ENCODE measurements around the gene LONP2. TPM values are rescaled to one million over a fixed set of nuclear protein-coding genes. Genes with fewer than 3 reads are reported as not detected.

Gene LONP2
- total and polyA plus RNA-seq, 2 experiments from 2014 or later, result 12.4 to 25.2 TPM

- H3K27ac Mint-ChIP-seq, result peak overlapping the region; percentile 96
- no peak overlapping the region for H2AFZ ChIP-seq
- peaks cover 14% of the 10 kb centered on the region for H3K36me3 Mint-ChIP-seq (ENCODE audit: low read depth)
These were observed 121.6 kb downstream of the LONP2 start for GRCh38 chr16:48365601-48366164.

More at GRCh38 chr16:48365601-48366164, 121.6 kb downstream of the LONP2 start:
- Histone ChIP-seq H3K4me2 (peak overlapping the region; percentile 77), H4K20me1 (replicated peaks; ENCODE audit: insufficient read depth) (peaks cover 33% of the 10 kb centered on the region), H3K79me2 (replicated peaks; ENCODE audit: insufficient read depth) (peaks cover 97% of the 10 kb centered on the region), H3K27me3 (ENCODE audit: insufficient read depth) (no peaks in the 10 kb centered on the region), H3F3A (replicated peaks; ENCODE audit: low read depth) (peaks cover 7% of the 10 kb centered on the region; the same call in 1 of the 2 replicates), H3K36me3 (ENCODE audit: insufficient read depth) (no peaks in the 10 kb centered on the region), H3K9me2 (ENCODE audit: insufficient read depth) (no peaks in the 10 kb centered on the region), H3K4me3 (peak overlapping the region; percentile 62), H3K27ac (ENCODE audit: low read depth) (peak overlapping the region; percentile 96), H3K4me1 (ENCODE audit: insufficient read depth) (peaks cover 30% of the 10 kb centered on the region)
- Mint-ChIP-seq H3K4me3 (peak overlapping the region; percentile 75), H3K27me3 (ENCODE audit: insufficient read depth, low read depth, poor library complexity) (peaks cover 2% of the 10 kb centered on the region), H3K4me1 (peaks cover 52% of the 10 kb centered on the region), H3K9me3 (no peaks in the 10 kb centered on the region)
- DNase-seq (ENCODE audit: low spot score), result peak; percentile 96
- peak; percentile 98 for ATAC-seq
- no peak for TF ChIP-seq ZNF331 (CRISPR knock-in tag; IDR thresholded peaks at IDR 0.05; ENCODE audit: low read depth)
- TF ChIP-seq, protein P1, sequence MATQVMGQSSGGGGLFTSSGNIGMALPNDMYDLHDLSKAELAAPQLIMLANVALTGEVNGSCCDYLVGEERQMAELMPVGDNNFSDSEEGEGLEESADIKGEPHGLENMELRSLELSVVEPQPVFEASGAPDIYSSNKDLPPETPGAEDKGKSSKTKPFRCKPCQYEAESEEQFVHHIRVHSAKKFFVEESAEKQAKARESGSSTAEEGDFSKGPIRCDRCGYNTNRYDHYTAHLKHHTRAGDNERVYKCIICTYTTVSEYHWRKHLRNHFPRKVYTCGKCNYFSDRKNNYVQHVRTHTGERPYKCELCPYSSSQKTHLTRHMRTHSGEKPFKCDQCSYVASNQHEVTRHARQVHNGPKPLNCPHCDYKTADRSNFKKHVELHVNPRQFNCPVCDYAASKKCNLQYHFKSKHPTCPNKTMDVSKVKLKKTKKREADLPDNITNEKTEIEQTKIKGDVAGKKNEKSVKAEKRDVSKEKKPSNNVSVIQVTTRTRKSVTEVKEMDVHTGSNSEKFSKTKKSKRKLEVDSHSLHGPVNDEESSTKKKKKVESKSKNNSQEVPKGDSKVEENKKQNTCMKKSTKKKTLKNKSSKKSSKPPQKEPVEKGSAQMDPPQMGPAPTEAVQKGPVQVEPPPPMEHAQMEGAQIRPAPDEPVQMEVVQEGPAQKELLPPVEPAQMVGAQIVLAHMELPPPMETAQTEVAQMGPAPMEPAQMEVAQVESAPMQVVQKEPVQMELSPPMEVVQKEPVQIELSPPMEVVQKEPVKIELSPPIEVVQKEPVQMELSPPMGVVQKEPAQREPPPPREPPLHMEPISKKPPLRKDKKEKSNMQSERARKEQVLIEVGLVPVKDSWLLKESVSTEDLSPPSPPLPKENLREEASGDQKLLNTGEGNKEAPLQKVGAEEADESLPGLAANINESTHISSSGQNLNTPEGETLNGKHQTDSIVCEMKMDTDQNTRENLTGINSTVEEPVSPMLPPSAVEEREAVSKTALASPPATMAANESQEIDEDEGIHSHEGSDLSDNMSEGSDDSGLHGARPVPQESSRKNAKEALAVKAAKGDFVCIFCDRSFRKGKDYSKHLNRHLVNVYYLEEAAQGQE (IDR thresholded peaks at IDR 0.05; ENCODE audit: unreplicated experiment), result no peak
- no peak for TF ChIP-seq ZNF462 (CRISPR knock-in tag; IDR thresholded peaks at IDR 0.05)
- TF ChIP-seq, protein P2, sequence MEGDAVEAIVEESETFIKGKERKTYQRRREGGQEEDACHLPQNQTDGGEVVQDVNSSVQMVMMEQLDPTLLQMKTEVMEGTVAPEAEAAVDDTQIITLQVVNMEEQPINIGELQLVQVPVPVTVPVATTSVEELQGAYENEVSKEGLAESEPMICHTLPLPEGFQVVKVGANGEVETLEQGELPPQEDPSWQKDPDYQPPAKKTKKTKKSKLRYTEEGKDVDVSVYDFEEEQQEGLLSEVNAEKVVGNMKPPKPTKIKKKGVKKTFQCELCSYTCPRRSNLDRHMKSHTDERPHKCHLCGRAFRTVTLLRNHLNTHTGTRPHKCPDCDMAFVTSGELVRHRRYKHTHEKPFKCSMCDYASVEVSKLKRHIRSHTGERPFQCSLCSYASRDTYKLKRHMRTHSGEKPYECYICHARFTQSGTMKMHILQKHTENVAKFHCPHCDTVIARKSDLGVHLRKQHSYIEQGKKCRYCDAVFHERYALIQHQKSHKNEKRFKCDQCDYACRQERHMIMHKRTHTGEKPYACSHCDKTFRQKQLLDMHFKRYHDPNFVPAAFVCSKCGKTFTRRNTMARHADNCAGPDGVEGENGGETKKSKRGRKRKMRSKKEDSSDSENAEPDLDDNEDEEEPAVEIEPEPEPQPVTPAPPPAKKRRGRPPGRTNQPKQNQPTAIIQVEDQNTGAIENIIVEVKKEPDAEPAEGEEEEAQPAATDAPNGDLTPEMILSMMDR (conservative IDR thresholded peaks at IDR 0.05; ENCODE audit: low read depth in 2 of 2), result peak in 1 of 2 experiments; percentile 10; a peak in 1 of 4 replicates
- peak; percentile 86 for TF ChIP-seq POLR2AphosphoS5 (IDR thresholded peaks at IDR 0.05; ENCODE audit: low read depth)
- TF ChIP-seq CREB1 (CRISPR knock-in tag; IDR thresholded peaks at IDR 0.05; ENCODE audit: low read depth), result 0 out of 2 replicates have a peak, but pooled peaks have one; percentile 3

Measured in GM23338 (cell line).